SU-DHL-6 (cell line): ENCODE measurements around the gene DMRTB1.

Source experiments
- EZH2phosphoT487 ChIP-seq: fragments of 200-600 bp; sonication (generic), shearing (Covaris generic); conservative IDR thresholded peaks from 2 replicates; pipeline ENCODE4 v1.6.1; 2018; ENCODE audit warnings: mild to moderate bottlenecking, antibody characterized with exemption, low read length, moderate library complexity, mixed read lengths
- TF ChIP-seq, protein P1 (sequence below): fragments of 200-600 bp; sonication (generic); IDR thresholded peaks from one replicate; pipeline ENCODE4 v1.5.1; 2017; ENCODE audit warnings: antibody characterized with exemption, mild to moderate bottlenecking, low read length, moderate library complexity; ENCODE audit not compliant: insufficient read depth, poor library complexity, severe bottlenecking

DNA sequence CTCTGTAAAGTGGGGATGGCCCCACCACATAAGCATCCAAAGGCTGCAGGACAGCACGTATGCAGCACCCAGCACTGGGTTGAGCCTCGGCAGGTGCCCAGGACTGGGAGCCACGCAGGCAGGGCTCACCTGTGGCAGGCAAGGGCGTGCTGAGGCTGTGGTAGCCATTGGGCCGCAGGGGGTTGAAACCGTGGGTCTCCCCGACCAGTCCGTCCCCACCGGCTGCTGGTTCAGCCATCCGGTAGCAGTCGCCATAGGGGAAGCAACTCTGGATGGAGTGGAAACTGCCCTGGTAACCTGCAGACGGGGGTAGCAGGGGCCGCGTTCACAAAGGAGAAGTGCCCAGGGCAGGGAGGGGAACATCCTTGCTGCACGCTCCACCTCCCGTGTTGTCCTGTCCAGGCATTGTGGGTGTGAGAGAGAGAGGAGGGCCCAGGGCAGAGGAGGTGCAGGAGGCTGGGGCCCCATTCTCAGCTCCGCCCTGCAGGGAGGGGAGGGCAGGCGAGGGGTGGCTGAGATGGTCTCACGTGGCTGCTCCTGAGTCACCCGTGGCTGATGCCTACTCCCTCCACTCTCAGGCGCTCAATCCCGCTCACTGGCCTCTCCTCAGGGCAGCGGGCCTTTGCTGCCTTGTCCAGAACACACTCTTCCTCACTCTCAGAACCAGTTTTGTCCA lies 49.9 kb downstream of the DMRTB1 start:
- TF ChIP-seq, protein P1, sequence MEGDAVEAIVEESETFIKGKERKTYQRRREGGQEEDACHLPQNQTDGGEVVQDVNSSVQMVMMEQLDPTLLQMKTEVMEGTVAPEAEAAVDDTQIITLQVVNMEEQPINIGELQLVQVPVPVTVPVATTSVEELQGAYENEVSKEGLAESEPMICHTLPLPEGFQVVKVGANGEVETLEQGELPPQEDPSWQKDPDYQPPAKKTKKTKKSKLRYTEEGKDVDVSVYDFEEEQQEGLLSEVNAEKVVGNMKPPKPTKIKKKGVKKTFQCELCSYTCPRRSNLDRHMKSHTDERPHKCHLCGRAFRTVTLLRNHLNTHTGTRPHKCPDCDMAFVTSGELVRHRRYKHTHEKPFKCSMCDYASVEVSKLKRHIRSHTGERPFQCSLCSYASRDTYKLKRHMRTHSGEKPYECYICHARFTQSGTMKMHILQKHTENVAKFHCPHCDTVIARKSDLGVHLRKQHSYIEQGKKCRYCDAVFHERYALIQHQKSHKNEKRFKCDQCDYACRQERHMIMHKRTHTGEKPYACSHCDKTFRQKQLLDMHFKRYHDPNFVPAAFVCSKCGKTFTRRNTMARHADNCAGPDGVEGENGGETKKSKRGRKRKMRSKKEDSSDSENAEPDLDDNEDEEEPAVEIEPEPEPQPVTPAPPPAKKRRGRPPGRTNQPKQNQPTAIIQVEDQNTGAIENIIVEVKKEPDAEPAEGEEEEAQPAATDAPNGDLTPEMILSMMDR, result no peak
- TF ChIP-seq EZH2phosphoT487, result no peak
